H1 (cell line): ENCODE results near the gene ICA1. TPM values are rescaled to one million over a fixed set of nuclear protein-coding genes. Genes with fewer than 3 reads are reported as not detected.

Experiments
- EZH2 ChIP-seq: fragments of 200-600 bp; sonication (generic); IDR thresholded peaks from 2 replicates; pipeline ENCODE4 v1.7.1; 2012; ENCODE audit warnings: low read depth, mild to moderate bottlenecking, moderate library complexity, low read length, inconsistent platforms; ENCODE audit not compliant: severe bottlenecking
- POLR2A ChIP-seq, 2 experiments: IDR thresholded peaks; 1 replicate in 1 of 2; 2 replicates in 1 of 2; pipeline ENCODE4 v1.6.1; 2011; ENCODE audit warnings: low read depth in 2 of 2, low read length in 2 of 2, mild to moderate bottlenecking in 2 of 2; ENCODE audit errors: control extremely low read depth in 1 of 2
- SIN3A ChIP-seq, 2 experiments: IDR thresholded peaks in 1 of 2; conservative IDR thresholded peaks in 1 of 2; 2 replicates each; pipeline ENCODE4 v1.6.1; 2011 to 2012; ENCODE audit warnings: low read length in 2 of 2, improper control_type of control experiment in 1 of 2, low read depth in 1 of 2, mild to moderate bottlenecking in 1 of 2
- SP2 ChIP-seq: IDR thresholded peaks from 2 replicates; pipeline ENCODE4 v1.6.1; 2012; ENCODE audit warnings: mild to moderate bottlenecking, low read length, inconsistent platforms
- polyA plus RNA-seq, 7 experiments: library from polyadenylated mRNA; depleted of rRNA in 3 of 7; stranded (reverse) in 5 of 7; unstranded in 2 of 7; fragments of >200 nt in 5 of 7; fragments of 200-250 nt in 2 of 7; gene quantifications; 1 replicate in 5 of 7; 2 replicates in 1 of 7; 4 replicates in 1 of 7; pipeline versions ENCODE4 v1.2.1 to v1.2.3, GENCODE V29; 2011 to 2013; ENCODE audit warnings: missing spikeins in 2 of 7, mixed read lengths in 2 of 7
- total RNA-seq: library from RNA; stranded (reverse); fragmentation: NEBNext Ultra II Directional; extraction: Animal tissue kit (Norgen Biotek cat#: 25700); gene quantifications from 2 replicates; pipeline ENCODE4 v1.2.1, GENCODE V29; 2021
- TF ChIP-seq, protein P1 (sequence below): IDR thresholded peaks from 2 replicates; pipeline ENCODE4 v1.6.1; 2012; ENCODE audit warnings: low read length, inconsistent platforms
- TF ChIP-seq, protein P2 (sequence below): IDR thresholded peaks from 2 replicates; pipeline ENCODE4 v1.6.1; 2011; ENCODE audit warnings: low read length, improper control_type of control experiment

The ICA1 gene
- total and polyA plus RNA-seq, 2 of the 8 experiments (the other 6 are each of a cell fraction or from before 2014, with no cell fraction given) = 14.9 to 37.1 TPM

DNA sequence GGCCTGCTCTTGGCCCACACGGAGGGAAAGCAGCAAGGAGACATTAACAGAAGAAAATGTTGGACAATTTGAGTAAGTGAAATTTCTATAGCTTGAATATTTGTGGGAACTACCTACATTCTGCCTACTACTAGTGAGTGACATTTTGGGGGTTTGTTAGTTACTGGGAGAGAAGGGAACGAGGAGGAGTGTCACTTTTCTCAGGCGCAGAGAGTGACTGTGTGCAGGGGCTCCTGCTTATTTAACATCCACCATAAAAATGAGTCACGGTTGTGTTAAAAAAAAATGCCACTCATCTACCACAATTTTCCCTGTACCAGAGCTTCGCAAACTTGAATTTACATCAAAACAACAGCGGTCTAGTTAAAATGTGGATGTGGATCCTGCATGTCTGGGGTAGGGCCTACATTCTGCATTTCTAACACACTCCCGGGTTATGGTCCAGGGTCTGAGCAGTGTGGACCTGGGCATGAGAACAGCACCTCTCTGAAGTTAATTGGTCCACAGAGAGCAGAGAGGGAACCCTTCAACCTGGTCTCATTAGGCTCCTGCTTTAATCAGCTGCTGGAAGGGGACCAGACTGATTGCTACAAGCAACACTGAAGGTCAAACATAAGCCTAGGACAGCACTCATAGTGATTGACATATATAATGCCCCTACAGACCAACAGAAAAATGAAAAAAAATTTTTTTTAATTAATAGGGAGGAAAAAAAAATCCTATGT, 41.4 kb downstream of the ICA1 start (continued):
- TF ChIP-seq, protein P1, sequence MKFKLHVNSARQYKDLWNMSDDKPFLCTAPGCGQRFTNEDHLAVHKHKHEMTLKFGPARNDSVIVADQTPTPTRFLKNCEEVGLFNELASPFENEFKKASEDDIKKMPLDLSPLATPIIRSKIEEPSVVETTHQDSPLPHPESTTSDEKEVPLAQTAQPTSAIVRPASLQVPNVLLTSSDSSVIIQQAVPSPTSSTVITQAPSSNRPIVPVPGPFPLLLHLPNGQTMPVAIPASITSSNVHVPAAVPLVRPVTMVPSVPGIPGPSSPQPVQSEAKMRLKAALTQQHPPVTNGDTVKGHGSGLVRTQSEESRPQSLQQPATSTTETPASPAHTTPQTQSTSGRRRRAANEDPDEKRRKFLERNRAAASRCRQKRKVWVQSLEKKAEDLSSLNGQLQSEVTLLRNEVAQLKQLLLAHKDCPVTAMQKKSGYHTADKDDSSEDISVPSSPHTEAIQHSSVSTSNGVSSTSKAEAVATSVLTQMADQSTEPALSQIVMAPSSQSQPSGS = no peak
- no peak for TF ChIP-seq EZH2
- TF ChIP-seq POLR2A (IDR thresholded peaks at IDR 0.05; ENCODE audit: control extremely low read depth in 1 of 2, low read depth in 2 of 2, low read length in 2 of 2) = no peak
- TF ChIP-seq SP2 = no peak
- TF ChIP-seq, protein P2, sequence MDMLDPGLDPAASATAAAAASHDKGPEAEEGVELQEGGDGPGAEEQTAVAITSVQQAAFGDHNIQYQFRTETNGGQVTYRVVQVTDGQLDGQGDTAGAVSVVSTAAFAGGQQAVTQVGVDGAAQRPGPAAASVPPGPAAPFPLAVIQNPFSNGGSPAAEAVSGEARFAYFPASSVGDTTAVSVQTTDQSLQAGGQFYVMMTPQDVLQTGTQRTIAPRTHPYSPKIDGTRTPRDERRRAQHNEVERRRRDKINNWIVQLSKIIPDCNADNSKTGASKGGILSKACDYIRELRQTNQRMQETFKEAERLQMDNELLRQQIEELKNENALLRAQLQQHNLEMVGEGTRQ = no peak
- no peak for TF ChIP-seq SIN3A (conservative IDR thresholded peaks at IDR 0.05 in 1 of 2, IDR thresholded peaks at IDR 0.05 in 1 of 2; ENCODE audit: low read depth in 1 of 2, low read length in 2 of 2)
